Measurements from ENCODE around the gene STK16. TPM values are rescaled to one million over a fixed set of nuclear protein-coding genes. Genes with fewer than 3 reads are reported as not detected.

Gene STK16
- total RNA-seq, 1 experiment from 2014 or later, result 21.6 TPM

- no peak overlapping the region for H2AK5ac ChIP-seq (ENCODE audit: insufficient read length, low read length)
- H3K79me2 ChIP-seq (ENCODE audit: insufficient read depth, low read length), result no peaks in the 10 kb centered on the region
- peaks cover 8% of the 10 kb centered on the region for H3K27me3 ChIP-seq (ENCODE audit: insufficient read depth, low read length)
- DNase-seq, result no peak
- no peaks in the 10 kb centered on the region for H3K79me1 ChIP-seq (ENCODE audit: insufficient read depth, low read depth, low read length, poor library complexity, severe bottlenecking)
- H4K8ac ChIP-seq (replicated peaks; ENCODE audit: insufficient read length, low read depth, low read length), result no peak overlapping the region
- no peak overlapping the region for H3K23ac ChIP-seq (ENCODE audit: insufficient read length, low read depth, low read length)
- H3K9me3 Mint-ChIP-seq, result no peaks in the 10 kb centered on the region; a peak in 1 of 5 replicates
- H3K27ac ChIP-seq (ENCODE audit: insufficient read length, low read depth, low read length), result no peak overlapping the region
- H3K27ac Mint-ChIP-seq, result peak overlapping the region in 2 of 3 experiments; percentile 29 to 81; a peak in 2 of 7 replicates
- no peak overlapping the region for H2BK15ac ChIP-seq (ENCODE audit: low read depth, low read length)
- H3K4me3 Mint-ChIP-seq, result no peak overlapping the region
- no peak overlapping the region for H3K4me2 ChIP-seq (ENCODE audit: insufficient read depth, insufficient read length, low read length)
- H3K36me3 Mint-ChIP-seq (ENCODE audit: insufficient read depth in 1 of 3, low read depth in 3 of 3), result peaks cover 9 to 24% (median 23%) of the 10 kb centered on the region in 3 experiments; a peak in 6 of 7 replicates
- H2AFZ ChIP-seq (ENCODE audit: low read length), result no peak overlapping the region
- H2BK20ac ChIP-seq (ENCODE audit: low read depth, low read length, poor library complexity, severe bottlenecking), result no peak overlapping the region
- no peak overlapping the region for H2BK120ac ChIP-seq (ENCODE audit: low read depth, low read length, poor library complexity, severe bottlenecking)
- H3K56ac ChIP-seq (ENCODE audit: insufficient read length, low read depth, low read length), result no peak overlapping the region
- H4K20me1 ChIP-seq (ENCODE audit: control insufficient read depth, insufficient read depth, insufficient read length), result no peaks in the 10 kb centered on the region
- H3K9me3 ChIP-seq (ENCODE audit: control insufficient read depth, low read depth, low read length), result no peaks in the 10 kb centered on the region
- H3K4ac ChIP-seq (ENCODE audit: low read depth, low read length), result no peak overlapping the region
- H3K27me3 Mint-ChIP-seq (ENCODE audit: low read depth), result peaks cover 44% of the 10 kb centered on the region
- no CpG with 5 or more reads among the region's 22 CpGs for WGBS (ENCODE audit: extremely low coverage, insufficient read length, low lambda C conversion rate)
- H4K91ac ChIP-seq (ENCODE audit: insufficient read length, low read depth, low read length), result no peak overlapping the region
- no peak overlapping the region for H3T11ph ChIP-seq (ENCODE audit: low read length)
- H3K23me2 ChIP-seq (ENCODE audit: insufficient read length, low read depth, low read length, poor library complexity, severe bottlenecking), result peaks cover 22% of the 10 kb centered on the region
- no peak overlapping the region for H3K14ac ChIP-seq (ENCODE audit: insufficient read depth, low read length)
- H2BK5ac ChIP-seq (ENCODE audit: insufficient read length, low read length), result no peak overlapping the region
- no peak overlapping the region for H4K5ac ChIP-seq (ENCODE audit: insufficient read length, low read depth, low read length)
- H3K4me1 Mint-ChIP-seq, result peaks cover 33 to 45% of the 10 kb centered on the region in 2 experiments
- H2BK12ac ChIP-seq (ENCODE audit: insufficient read length, low read depth, low read length), result no peak overlapping the region
- TF ChIP-seq, protein P1, sequence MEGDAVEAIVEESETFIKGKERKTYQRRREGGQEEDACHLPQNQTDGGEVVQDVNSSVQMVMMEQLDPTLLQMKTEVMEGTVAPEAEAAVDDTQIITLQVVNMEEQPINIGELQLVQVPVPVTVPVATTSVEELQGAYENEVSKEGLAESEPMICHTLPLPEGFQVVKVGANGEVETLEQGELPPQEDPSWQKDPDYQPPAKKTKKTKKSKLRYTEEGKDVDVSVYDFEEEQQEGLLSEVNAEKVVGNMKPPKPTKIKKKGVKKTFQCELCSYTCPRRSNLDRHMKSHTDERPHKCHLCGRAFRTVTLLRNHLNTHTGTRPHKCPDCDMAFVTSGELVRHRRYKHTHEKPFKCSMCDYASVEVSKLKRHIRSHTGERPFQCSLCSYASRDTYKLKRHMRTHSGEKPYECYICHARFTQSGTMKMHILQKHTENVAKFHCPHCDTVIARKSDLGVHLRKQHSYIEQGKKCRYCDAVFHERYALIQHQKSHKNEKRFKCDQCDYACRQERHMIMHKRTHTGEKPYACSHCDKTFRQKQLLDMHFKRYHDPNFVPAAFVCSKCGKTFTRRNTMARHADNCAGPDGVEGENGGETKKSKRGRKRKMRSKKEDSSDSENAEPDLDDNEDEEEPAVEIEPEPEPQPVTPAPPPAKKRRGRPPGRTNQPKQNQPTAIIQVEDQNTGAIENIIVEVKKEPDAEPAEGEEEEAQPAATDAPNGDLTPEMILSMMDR (conservative IDR thresholded peaks at IDR 0.05), result no peak
- H3K18ac ChIP-seq (ENCODE audit: insufficient read length, low read depth, low read length), result no peak overlapping the region
- H3K4me1 ChIP-seq (ENCODE audit: insufficient read depth, low read length), result peaks cover 5% of the 10 kb centered on the region
- no peak overlapping the region for H3K9ac ChIP-seq (ENCODE audit: extremely low read depth, insufficient read length, low read length)
Measured at GRCh38 chr2:219250049-219250781, 4.9 kb downstream of the STK16 start.
